ENCODE results near the gene COIL.

- TF ChIP-seq EZH2 (IDR thresholded peaks at IDR 0.05; ENCODE audit: low read length, missing control alignments) (no peak), CTCF (conservative IDR thresholded peaks at IDR 0.05 in 1 of 2, IDR thresholded peaks at IDR 0.05 in 1 of 2; ENCODE audit: low read depth in 1 of 2, low read length in 2 of 2) (no peak)
Observed at GRCh38 chr17:56910509-56911235, 50.2 kb downstream of the COIL start.
